HCT116 (cell line): ENCODE measurements around the gene LRRC32. TPM values are rescaled to one million over a fixed set of nuclear protein-coding genes. Genes with fewer than 3 reads are reported as not detected.

Experiments used
- ATAC-seq: fragments of 200-7000 bp; cut with Tn5 transposase; 2 replicates; pipeline ENCODE4 v1.9.1; 2020; ENCODE audit warnings: mild to moderate bottlenecking, moderate library complexity
- BruUV-seq: library from RNA; stranded (reverse); fragments of 400-500 nt; replicated peaks from 2 replicates; lab custom pipeline; 2021; lab: Mats Ljungman, UMichigan
- CTCF ChIA-PET: fragments of 300-600 bp; sonication (Branson Sonifier 250); formaldehyde crosslinking; loops from one replicate; lab custom pipeline; 2021; ENCODE audit warnings: antibody characterized with exemption; lab: Charles Lee
- POLR2A ChIA-PET: fragments of 300-600, 350-600 bp; sonication (Branson Sonifier 250); formaldehyde crosslinking; loops from one replicate; lab custom pipeline; 2021; ENCODE audit warnings: antibody characterized with exemption; lab: Charles Lee
- RAD21 ChIA-PET, 2 experiments: fragments of 300-600 bp; sonication (Branson Sonifier 250); formaldehyde crosslinking; loops; one replicate each; lab custom pipeline; 2023; ENCODE audit warnings: low total read pairs in 2 of 2; ENCODE audit not compliant: uncharacterized antibody in 2 of 2, unreplicated experiment in 2 of 2, low non-redundant PET in 1 of 2; lab: Charles Lee
- DNase-seq: peaks from one replicate; pipeline ENCODE4 v3.0.0-alpha.2; 2010; ENCODE audit warnings: low read depth, low spot score
- H2AFZ ChIP-seq: fragments of 200-600 bp; shearing (Covaris generic), sonication (generic); 2 replicates; pipeline ENCODE4 v1.6.1; 2017; ENCODE audit warnings: low read depth, mixed run types, mixed read lengths, antibody characterized with exemption, low read length; ENCODE audit not compliant: poor library complexity, severe bottlenecking
- H3K27ac ChIP-seq: 2 replicates; pipeline ENCODE4 v1.5.1; 2012; ENCODE audit warnings: low read depth, low read length
- H3K27me3 ChIP-seq: fragments of 200-600 bp; sonication (generic); 2 replicates; pipeline ENCODE4 v1.6.1; 2016; ENCODE audit warnings: mixed run types, low read length, mixed read lengths; ENCODE audit not compliant: insufficient read depth
- H3K36me3 ChIP-seq, 2 experiments: fragments of 200-500 bp in 1 of 2; fragments of 200-600 bp in 1 of 2; sonication (Bioruptor generic) in 1 of 2; sonication (generic) in 1 of 2; 2 replicates each; pipeline versions ENCODE4 v1.5.1 to v1.6.1; 2014 to 2016; ENCODE audit warnings: low read length in 2 of 2, inconsistent platforms in 1 of 2, mixed read lengths in 1 of 2, mixed run types in 1 of 2; ENCODE audit not compliant: insufficient read depth in 2 of 2, control insufficient read depth in 1 of 2
- H3K4me1 ChIP-seq, 2 experiments: fragments of 200-600 bp in 1 of 2; sonication (generic) in 1 of 2; 2 replicates each; pipeline versions ENCODE4 v1.5.1 to v1.6.1; 2012 to 2017; ENCODE audit warnings: low read length in 2 of 2, inconsistent platforms in 1 of 2, mild to moderate bottlenecking in 1 of 2, mixed read lengths in 1 of 2, mixed run types in 1 of 2, moderate library complexity in 1 of 2; ENCODE audit not compliant: insufficient read depth in 2 of 2, control insufficient read depth in 1 of 2
- H3K4me2 ChIP-seq: fragments of 200-600 bp; sonication (generic); 2 replicates; pipeline ENCODE4 v1.6.1; 2017; ENCODE audit warnings: mixed run types, low read length, mixed read lengths
- H3K4me3 ChIP-seq, 2 experiments: fragments of 200-600 bp in 1 of 2; sonication (generic) in 1 of 2; replicated peaks in 1 of 2; 2 replicates each; pipeline ENCODE4 v1.5.1; 2011 to 2016; ENCODE audit warnings: low read length in 2 of 2, control low read depth in 1 of 2, low read depth in 1 of 2, mild to moderate bottlenecking in 1 of 2, mixed read lengths in 1 of 2, mixed run types in 1 of 2
- H3K79me2 ChIP-seq: fragments of 200-600 bp; sonication (generic); 2 replicates; pipeline ENCODE4 v1.6.1; 2017; ENCODE audit warnings: mild to moderate bottlenecking, mixed run types, low read length, moderate library complexity, mixed read lengths; ENCODE audit not compliant: insufficient read depth
- H3K9ac ChIP-seq: fragments of 200-600 bp; sonication (generic); 2 replicates; pipeline ENCODE4 v1.6.1; 2016; ENCODE audit warnings: low read length, mixed read lengths
- H3K9me2 ChIP-seq: fragments of 200-600 bp; sonication (generic), shearing (Covaris generic); 2 replicates; pipeline ENCODE4 v1.6.1; 2017; ENCODE audit warnings: mixed run types, mild to moderate bottlenecking, moderate library complexity; ENCODE audit not compliant: insufficient read depth
- H3K9me3 ChIP-seq, 2 experiments: fragments of 200-500 bp in 1 of 2; fragments of 200-600 bp in 1 of 2; sonication (Bioruptor generic) in 1 of 2; sonication (generic) in 1 of 2; 2 replicates each; pipeline ENCODE4 v1.6.1; 2014 to 2017; ENCODE audit warnings: low read length in 2 of 2, mixed read lengths in 2 of 2, inconsistent platforms in 1 of 2, low read depth in 1 of 2, mild to moderate bottlenecking in 1 of 2, mixed run types in 1 of 2, moderate library complexity in 1 of 2; ENCODE audit not compliant: control insufficient read depth in 1 of 2, insufficient read depth in 1 of 2
- H4K20me1 ChIP-seq: fragments of 200-600 bp; sonication (generic), shearing (Covaris generic); 2 replicates; pipeline ENCODE4 v1.6.1; 2017; ENCODE audit warnings: mixed run types, mild to moderate bottlenecking, moderate library complexity; ENCODE audit not compliant: insufficient read depth
- CBX3 ChIP-seq: IDR thresholded peaks from 2 replicates; pipeline ENCODE4 v1.6.1; 2012; ENCODE audit warnings: low read depth
- CEBPB ChIP-seq: IDR thresholded peaks from 2 replicates; pipeline ENCODE4 v1.6.1; 2012; ENCODE audit warnings: low read depth
- EGR1 ChIP-seq: IDR thresholded peaks from 2 replicates; pipeline ENCODE4 v1.6.1; 2012; ENCODE audit warnings: low read depth
- EZH2 ChIP-seq: fragments of 200-600 bp; sonication (generic); IDR thresholded peaks from 2 replicates; pipeline ENCODE4 v1.6.1; 2017; ENCODE audit warnings: antibody characterized with exemption, mixed run types
- JUND ChIP-seq: IDR thresholded peaks from 2 replicates; pipeline ENCODE4 v1.6.1; 2012
- POLR2A ChIP-seq: IDR thresholded peaks from 2 replicates; pipeline ENCODE4 v1.7.0; 2011; ENCODE audit warnings: borderline replicate concordance; ENCODE audit not compliant: insufficient read depth, insufficient read length; ENCODE audit errors: extremely low read depth
- POLR2AphosphoS5 ChIP-seq: IDR thresholded peaks from 2 replicates; pipeline ENCODE4 v1.6.1; 2011; ENCODE audit warnings: mild to moderate bottlenecking, low read depth, low read length, moderate library complexity
- REST ChIP-seq: IDR thresholded peaks from 2 replicates; pipeline ENCODE4 v1.6.1; 2012; ENCODE audit warnings: low read depth
- SP1 ChIP-seq: IDR thresholded peaks from 2 replicates; pipeline ENCODE4 v1.6.1; 2012; ENCODE audit warnings: low read depth
- YY1 ChIP-seq: IDR thresholded peaks from 2 replicates; pipeline ENCODE4 v1.6.1; 2011; ENCODE audit warnings: low read length, low read depth, moderate library complexity, mild to moderate bottlenecking; ENCODE audit not compliant: insufficient replicate concordance; ENCODE audit errors: extremely low read depth
- ZNF274 ChIP-seq: fragments of 200-500 bp; sonication (Bioruptor generic); IDR thresholded peaks from 2 replicates; pipeline ENCODE4 v1.6.1; 2014; ENCODE audit warnings: mild to moderate bottlenecking, low read depth, low read length, inconsistent platforms
- intact Hi-C: fragments of 100-400 bp; cut with micrococcal nuclease; formaldehyde crosslinking; loops from 2 replicates; pipeline ENCODE4 v1.10.0; 2022
- total RNA-seq: library from RNA; stranded (reverse); gene quantifications from one replicate; pipeline ENCODE4 v1.2.1, GENCODE V29; 2021; ENCODE audit not compliant: unreplicated experiment
- TF ChIP-seq, protein P1 (sequence below): IDR thresholded peaks from 2 replicates; pipeline ENCODE4 v1.6.1; 2011; ENCODE audit warnings: mild to moderate bottlenecking, low read length, moderate library complexity; ENCODE audit not compliant: insufficient replicate concordance; ENCODE audit errors: extremely low read depth

The LRRC32 gene
- total RNA-seq, 1 experiment from 2014 or later, result 0.54 TPM

DNA sequence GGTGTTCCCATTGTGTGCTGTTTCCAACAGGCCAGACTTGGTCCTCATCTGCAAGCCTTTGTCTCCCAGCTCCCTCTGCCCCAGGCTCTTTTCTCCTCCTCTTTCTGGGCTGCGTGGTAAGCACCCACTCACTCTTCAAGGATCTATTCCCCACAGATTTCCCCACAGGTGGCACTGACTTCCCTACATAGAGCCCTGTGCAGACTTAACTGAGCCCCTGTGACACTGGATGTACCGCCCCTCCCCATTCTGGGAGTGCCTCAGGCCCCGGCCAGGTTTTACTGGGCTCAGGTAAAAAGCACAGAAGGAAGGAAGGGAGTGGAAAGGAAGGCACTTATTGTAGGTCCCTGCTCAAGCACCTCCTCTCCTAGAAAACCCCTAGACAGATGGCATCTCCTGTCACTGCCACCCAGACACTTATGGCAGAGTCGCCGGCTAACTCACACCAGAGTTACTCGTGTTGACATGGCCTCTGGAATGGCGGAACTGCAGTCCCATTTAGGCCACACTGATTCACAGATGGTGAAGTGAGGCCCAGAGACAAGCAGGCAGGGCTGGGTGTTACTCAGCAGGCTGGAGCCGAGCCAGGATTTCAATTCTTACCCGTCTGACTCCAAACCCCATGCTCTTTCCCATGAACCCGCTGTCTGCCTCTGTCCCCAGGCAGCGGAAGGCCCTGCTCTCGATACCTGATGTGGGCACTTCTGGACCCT, 47.2 kb downstream of the LRRC32 start (continued):
- TF ChIP-seq POLR2A, result no peak
- TF ChIP-seq, all 23 proteins: peak for 0

GRCh38 chr11:76622493-76623094, 48.0 kb downstream of the LRRC32 start:
- no peak overlapping the region for H3K27ac ChIP-seq
- ChIA-PET RAD21 (no interaction called here), CTCF (no interaction called here), POLR2A (no interaction called here)
- no TSS peak for BruUV-seq
- no peak overlapping the region for H3K4me2 ChIP-seq
- no peak overlapping the region for H3K9ac ChIP-seq
- DNase-seq (no peak), ATAC-seq (no peak)
- H3K4me1 ChIP-seq, result no peaks in the 10 kb centered on the region
- no peaks in the 10 kb centered on the region for H4K20me1 ChIP-seq
- no peaks in the 10 kb centered on the region for H3K79me2 ChIP-seq
- no peaks in the 10 kb centered on the region for H3K36me3 ChIP-seq
- H3K9me2 ChIP-seq, result no peaks in the 10 kb centered on the region
- TF ChIP-seq EZH2, result no peak
- TF ChIP-seq SP1, result no peak
- no peak for TF ChIP-seq CBX3
- no peak for TF ChIP-seq POLR2AphosphoS5
- TF ChIP-seq EGR1, result no peak
- peaks cover 0 to 11% of the 10 kb centered on the region in 2 experiments; a peak in 1 of 4 replicates for H3K9me3 ChIP-seq
- H3K4me3 ChIP-seq, result no peak overlapping the region
- H3K27me3 ChIP-seq, result no peaks in the 10 kb centered on the region
- H2AFZ ChIP-seq, result no peak overlapping the region
- intact Hi-C loops, result no loop called here

DNA sequence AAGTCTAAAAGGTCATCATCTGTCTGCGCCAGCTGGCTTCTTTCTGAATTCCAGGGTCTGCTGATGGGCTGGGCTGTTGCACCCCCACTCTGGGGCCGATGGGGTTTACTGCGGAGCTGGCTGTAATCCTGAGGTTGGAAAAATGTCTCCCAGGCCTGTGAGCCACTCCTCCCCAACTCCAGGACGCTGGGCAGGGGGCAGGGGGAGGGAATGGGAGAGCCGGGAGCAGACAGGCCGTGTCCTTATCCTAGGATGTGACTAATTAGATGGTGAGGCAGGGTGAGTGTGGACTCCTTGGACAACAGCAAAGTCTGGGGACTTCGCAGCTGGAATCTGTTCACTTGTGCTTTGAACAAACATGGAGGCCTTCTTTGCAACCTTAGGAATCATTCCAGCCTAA, 48.7 kb downstream of the LRRC32 start:
- no peaks in the 10 kb centered on the region for H3K27me3 ChIP-seq
- no peak overlapping the region for H2AFZ ChIP-seq
- BruUV-seq, result no TSS peak
- intact Hi-C loops, result no loop called here
- no peaks in the 10 kb centered on the region for H3K79me2 ChIP-seq
- DNase-seq, result no peak
- H3K4me2 ChIP-seq, result no peak overlapping the region
- H3K9ac ChIP-seq, result no peak overlapping the region
- ChIA-PET POLR2A (no interaction called here), RAD21 (no interaction called here), CTCF (no interaction called here)
- H3K9me3 ChIP-seq, result peaks cover 0 to 11% of the 10 kb centered on the region in 2 experiments; a peak in 1 of 4 replicates
- H3K36me3 ChIP-seq, result no peaks in the 10 kb centered on the region
- no peak overlapping the region for H3K4me3 ChIP-seq
- H3K4me1 ChIP-seq, result no peaks in the 10 kb centered on the region
- H4K20me1 ChIP-seq, result no peaks in the 10 kb centered on the region
- no peak overlapping the region for H3K27ac ChIP-seq
- no peak for ATAC-seq
- H3K9me2 ChIP-seq, result no peaks in the 10 kb centered on the region
- TF ChIP-seq JUND (no peak), EZH2 (no peak), REST (no peak), CEBPB (no peak), YY1 (no peak), ZNF274 (no peak)
- TF ChIP-seq, protein P1, sequence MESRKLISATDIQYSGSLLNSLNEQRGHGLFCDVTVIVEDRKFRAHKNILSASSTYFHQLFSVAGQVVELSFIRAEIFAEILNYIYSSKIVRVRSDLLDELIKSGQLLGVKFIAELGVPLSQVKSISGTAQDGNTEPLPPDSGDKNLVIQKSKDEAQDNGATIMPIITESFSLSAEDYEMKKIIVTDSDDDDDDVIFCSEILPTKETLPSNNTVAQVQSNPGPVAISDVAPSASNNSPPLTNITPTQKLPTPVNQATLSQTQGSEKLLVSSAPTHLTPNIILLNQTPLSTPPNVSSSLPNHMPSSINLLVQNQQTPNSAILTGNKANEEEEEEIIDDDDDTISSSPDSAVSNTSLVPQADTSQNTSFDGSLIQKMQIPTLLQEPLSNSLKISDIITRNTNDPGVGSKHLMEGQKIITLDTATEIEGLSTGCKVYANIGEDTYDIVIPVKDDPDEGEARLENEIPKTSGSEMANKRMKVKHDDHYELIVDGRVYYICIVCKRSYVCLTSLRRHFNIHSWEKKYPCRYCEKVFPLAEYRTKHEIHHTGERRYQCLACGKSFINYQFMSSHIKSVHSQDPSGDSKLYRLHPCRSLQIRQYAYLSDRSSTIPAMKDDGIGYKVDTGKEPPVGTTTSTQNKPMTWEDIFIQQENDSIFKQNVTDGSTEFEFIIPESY, result no peak
